ENCODE data around the gene AKAP1.

The AKAP1 gene

GRCh38 chr17:57132663-57133062 lies 47.6 kb downstream of the AKAP1 start:
- no peak for DNase-seq (ENCODE audit: low read depth)

DNA sequence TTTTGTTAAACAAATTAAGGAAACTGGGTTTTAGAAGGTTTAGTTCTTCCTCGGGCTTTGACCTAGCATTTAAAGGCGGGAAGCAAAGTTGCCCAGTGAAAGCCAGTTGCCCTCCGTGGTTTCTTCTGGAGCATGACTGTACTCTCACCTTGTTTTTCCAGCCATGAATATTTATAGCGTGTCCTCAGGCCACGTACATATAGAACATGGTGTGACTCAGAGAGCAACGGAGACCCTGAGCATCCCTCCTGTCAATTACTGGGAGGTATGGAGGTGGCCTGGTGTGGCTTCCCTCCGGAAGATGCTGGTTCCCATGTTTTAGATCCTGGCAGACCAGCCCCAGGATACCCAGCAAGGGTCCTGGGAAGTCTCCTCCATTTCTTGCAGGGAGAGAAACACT lies 48.4 kb downstream of the AKAP1 start:
- no peak for DNase-seq (ENCODE audit: low read depth)

DNA sequence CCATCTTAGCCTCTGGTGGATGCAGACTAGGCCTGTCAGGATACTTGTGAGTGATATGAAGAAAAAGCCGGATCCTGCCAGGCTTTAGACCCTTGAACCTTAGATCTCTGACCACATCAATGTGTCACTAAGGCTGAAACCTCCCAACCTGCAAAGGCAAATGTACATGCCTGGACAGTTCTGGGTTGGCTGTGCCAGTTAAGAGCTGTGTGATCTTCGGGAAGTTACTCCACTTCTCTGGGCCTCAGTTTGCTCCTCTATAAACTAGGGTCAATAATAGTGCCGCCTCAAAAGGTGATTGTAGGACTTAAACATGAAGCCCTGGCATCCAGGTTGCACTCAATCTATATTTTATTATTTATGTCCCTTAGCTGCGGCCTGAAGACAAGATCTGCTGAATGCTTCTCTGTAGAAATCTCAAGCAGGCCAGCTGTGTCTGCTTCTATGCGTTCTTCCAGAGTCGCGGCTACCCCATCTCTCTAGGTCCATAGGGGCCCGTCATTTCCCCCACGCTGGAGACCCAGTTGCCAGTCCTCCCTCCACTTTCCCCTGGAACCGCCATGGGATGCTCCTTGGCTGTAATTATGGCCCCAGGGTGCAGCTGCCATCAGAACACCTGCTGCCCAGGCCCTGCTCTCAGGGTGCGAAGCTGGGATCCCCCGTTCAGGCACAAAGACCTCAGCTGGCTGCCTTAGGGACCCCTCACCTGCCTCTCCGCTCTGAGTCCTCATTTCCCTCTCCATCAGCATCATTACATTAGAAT lies 50.2 kb downstream of the AKAP1 start:
- no peak for DNase-seq (ENCODE audit: low read depth)

GRCh38 chr17:57135789-57136291 lies 50.8 kb downstream of the AKAP1 start:
- no peak for DNase-seq (ENCODE audit: low read depth)

DNA sequence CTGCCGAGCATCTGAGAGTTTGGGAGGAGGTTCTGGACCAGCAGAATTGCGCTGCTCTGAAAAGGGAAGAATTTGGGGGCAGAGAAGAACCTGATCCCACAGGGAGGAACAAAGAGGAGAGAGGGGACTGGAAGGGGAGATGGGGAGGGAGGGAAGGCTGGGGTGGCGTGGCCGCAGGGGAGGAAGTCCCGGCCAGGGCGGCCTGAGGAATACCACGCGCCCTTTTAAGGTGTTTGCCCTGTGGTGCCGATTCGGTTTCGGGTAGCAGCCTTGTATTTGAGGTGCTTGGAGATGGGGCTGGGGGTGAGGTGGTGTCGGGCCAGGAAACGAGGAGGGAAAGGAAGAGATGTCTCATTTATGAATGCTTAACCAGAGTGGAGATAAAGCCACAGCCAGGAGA lies 51.3 kb downstream of the AKAP1 start:
- DNase-seq (ENCODE audit: low read depth): no peak

DNA sequence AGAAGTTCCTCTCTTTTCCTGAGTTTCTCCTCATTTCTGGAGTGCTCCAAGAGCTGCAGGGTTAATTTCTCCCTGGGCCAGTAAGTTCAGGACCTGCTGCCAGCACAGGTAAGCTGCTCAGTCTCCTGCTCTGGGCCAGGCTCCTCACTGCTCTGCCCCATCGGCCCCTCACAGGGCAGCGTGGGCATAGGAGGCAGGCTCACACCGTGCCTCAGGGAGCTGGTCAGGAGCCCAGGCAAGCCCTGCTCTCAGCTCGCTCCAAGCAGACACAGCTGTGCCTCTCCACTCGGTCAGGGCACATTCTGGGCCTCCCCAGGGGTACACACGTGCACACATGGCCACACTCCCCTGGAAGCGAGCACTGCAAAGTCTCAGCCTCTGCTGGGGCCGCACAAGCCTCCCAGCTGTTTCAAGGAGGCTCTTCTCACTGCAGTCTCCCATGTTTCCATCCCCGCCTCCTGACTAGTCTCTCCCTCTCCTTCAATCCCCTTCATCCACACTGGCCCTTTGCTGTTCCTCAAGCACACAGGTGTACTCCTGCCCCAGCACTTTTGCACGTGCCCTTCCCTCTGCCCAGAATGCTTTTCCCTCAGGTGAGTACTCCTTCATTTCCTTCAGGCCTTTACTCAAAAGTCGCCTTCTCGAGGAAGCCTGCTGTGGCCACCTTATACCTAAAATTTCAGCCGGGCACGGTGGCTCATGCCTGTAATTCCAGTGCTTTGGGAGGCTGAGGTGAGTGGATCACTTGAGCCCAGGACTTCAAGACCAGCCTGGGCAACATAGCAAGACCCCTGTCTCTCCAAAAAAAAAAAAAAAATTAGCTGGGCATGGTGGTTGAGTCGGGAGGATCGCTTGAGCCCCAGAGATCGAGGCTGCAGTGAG lies 53.2 kb downstream of the AKAP1 start:
- DNase-seq (ENCODE audit: low read depth): no peak

- DNase-seq (ENCODE audit: low read depth): peak; percentile 65
Measured at GRCh38 chr17:57138956-57139576, 54.0 kb downstream of the AKAP1 start.

- no peak for DNase-seq (ENCODE audit: low read depth)
Measured at GRCh38 chr17:57140316-57140715, 55.3 kb downstream of the AKAP1 start.

- peak; percentile 54 for DNase-seq (ENCODE audit: low read depth)
Measured at GRCh38 chr17:57142925-57143324, 57.9 kb downstream of the AKAP1 start.

- no peak for DNase-seq (ENCODE audit: low read depth)
Measured at GRCh38 chr17:57143361-57143760, 58.3 kb downstream of the AKAP1 start.

DNA sequence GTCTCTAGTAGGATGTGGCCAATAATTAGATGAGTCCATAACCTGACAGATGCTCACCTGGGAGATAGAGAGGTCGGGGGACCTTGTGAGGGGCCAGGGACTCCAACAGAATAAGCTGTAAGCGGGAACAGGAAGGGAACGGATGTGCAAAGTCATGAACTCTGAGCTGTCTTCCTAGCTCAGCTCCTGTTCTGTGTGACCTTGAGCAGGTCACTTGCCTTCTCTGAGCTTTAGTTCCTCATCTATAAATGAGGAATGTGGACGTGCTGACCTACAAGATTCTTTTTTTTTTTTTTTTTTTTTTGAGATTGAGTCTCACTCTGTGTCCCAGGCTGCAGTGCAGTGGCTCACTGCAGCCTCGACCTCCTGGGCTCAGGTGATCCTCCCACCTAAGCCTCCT lies 58.9 kb downstream of the AKAP1 start:
- DNase-seq (ENCODE audit: low read depth): no peak

DNA sequence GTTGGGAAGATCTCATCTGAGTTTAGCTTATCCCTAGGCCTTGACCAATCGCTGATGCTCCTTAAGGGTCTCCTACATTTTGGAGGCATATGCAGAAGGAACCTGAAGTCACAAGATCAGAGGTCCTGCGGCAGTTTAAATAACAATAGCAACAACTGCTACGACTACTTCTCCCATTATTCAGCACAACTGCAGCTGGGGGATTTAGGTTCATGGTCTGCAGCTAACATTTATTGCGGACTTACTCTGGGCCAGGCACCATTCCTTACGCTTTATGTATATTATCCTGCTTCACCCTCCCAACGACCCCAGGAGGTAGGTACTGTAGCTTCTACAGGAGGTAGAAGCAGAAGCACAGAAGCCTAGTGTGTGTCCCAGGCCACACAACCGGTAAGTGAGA lies 59.5 kb downstream of the AKAP1 start:
- no peak for DNase-seq (ENCODE audit: low read depth)

DNA sequence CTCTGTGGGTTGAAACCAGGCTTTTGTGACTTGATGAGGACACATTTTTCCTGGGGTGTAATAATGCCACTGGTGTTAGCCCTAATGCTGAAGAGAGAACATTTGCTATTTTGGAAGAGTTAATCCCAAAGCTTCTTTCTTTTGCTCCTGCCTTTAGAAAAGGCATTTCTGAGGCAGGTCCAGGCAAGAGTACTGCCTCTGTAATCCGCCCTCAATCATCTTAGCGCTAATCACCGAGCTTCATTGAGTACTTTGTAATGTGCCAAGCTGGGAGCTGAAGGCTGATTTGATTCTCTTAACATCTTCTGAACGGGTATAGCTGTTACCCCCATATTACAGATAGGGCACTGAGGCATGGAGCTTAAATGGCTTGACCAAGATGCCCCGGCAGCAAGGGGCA lies 60.3 kb downstream of the AKAP1 start:
- no peak for DNase-seq (ENCODE audit: low read depth)

DNA sequence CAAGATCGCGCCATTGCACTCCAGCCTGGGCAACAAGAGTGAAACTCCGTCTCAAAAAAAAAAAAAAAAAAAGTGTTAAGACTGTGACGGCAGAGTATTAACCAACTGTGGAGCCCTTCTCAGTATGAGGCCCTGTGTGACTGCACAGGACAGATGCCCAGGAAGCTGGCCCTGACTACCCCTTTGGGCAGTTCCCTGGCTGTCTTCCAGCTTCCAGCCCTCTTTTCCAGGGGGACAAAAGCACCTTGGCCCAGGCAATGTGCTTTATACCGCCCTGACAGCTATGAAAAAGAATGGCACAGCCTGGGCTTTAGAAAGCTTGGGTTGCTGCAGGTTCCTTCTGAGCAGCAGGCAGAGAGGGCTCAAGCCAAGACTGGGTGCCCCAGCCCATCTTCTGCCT lies 61.2 kb downstream of the AKAP1 start:
- no peak for DNase-seq (ENCODE audit: low read depth)

DNA sequence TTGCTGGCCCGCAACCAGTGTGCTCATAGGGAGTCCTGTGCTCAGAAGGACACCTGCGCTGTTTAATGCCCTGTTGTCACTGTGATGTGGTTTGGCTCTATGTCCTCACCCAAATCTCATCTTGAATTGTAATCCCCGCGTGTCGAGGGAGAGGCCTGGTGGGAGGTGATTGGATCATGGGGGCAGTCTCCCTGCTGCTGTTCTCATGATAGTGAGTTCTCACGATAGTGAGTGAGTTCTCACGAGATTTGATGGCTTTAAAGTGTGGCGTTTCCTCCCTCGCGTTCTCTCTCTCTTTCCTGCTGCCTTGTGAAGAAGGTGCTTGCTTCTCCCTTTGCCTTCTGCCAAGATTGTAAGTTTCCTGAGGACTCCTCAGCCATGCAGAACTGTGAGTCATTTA lies 66.8 kb downstream of the AKAP1 start:
- no peak for DNase-seq (ENCODE audit: low read depth)

GRCh38 chr17:57152967-57153528 lies 68.0 kb downstream of the AKAP1 start:
- no peak for DNase-seq (ENCODE audit: low read depth)

DNA sequence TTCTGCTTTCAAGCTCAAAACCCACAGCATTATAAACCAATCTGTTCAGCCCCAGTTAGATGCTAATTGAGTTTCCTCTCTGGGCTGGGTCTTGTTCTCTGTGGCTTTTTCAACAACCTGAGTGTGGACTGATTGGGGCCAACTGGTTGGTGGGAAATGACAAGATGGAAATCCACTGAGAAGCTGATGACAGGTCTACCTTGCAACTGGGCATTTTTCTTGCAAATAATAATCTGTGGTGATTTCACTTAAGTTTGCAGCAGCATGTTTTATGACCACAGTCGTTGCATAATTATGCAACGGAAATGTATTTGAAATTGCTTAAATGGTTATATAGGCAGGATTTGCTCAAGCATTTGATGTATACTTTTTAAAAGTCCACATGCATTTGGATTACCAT lies 69.9 kb downstream of the AKAP1 start:
- DNase-seq (ENCODE audit: low read depth): no peak

DNA sequence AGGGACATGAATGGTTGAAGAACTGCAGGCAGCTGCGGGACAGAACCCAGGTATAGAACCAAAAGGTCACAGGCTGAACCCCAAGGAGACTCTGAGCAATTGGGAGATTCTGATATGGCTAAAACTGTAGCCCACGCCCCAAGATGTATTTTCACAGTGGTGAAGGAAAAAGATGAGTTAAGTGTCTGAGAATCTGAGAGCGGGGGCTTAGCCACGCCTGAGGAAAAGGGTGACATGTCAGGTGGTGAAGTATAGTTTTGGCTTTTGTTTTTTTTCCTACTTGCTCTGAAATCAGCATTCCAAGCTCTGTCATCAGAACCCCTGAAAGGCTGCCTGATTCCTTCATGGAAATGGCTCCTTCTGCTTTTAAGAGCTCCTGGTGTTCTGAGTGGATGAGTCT lies 73.3 kb downstream of the AKAP1 start:
- DNase-seq (ENCODE audit: low read depth): peak; percentile 10

GRCh38 chr17:57158795-57159194 lies 73.7 kb downstream of the AKAP1 start:
- DNase-seq (ENCODE audit: low read depth): no peak

DNA sequence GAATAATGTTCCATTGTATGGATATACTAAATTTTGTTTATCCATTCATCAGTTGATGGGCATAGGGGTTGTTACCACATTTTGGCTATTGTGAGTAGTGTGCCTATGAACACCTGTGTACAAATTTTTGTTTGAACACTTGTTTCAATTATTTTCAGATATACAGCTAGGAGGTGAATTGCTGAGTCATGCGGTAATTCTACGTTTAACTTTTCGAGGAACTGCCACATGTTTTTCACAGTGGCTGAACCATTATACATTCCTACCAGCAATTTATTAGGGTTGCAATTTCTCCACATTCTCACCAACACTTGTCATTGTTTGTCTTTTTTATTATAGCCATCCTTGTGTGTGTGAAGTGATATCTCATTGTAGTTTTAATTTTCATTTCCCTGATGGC lies 75.6 kb downstream of the AKAP1 start:
- DNase-seq (ENCODE audit: low read depth): no peak

GRCh38 chr17:57164814-57165213 lies 79.8 kb downstream of the AKAP1 start:
- DNase-seq (ENCODE audit: low read depth): no peak

GRCh38 chr17:57165754-57166153 lies 80.7 kb downstream of the AKAP1 start:
- no peak for DNase-seq (ENCODE audit: low read depth)
